ENCODE results near the gene EXOC3L2.

EXOC3L2 gene

DNA sequence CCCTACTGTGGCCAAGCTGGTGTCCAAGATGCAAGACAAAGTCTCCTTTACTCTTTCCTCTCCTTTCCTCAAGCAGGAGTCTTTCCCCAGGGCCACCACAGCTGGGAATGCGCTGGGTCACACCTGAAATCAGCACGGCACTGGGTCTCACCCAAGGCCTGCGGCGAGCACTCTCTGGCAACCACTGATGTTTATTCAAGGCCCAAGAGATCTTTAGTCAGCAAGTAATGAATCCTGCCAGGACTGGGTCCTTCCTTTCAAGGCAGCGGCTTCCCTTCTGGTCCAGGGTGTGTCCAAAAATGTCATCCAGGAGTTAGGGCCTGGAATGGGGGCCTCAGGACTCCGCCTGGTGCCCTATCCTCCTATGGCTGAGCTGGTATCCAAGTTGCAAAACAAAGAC is 42.6 kb downstream of the EXOC3L2 start:
- Histone ChIP-seq H3K27ac (ENCODE audit: low read depth, low read length) (no peak overlapping the region), H3K9ac (ENCODE audit: low read depth, low read length) (no peak overlapping the region), H3K9me3 (ENCODE audit: control insufficient read depth, insufficient read depth, low read length) (no peaks in the 10 kb centered on the region), H3K4me1 (ENCODE audit: control insufficient read depth, insufficient read depth, low read length) (no peaks in the 10 kb centered on the region), H3K4me3 (ENCODE audit: low read depth, low read length) (no peak overlapping the region), H3K36me3 (ENCODE audit: control insufficient read depth, insufficient read depth, low read length) (no peaks in the 10 kb centered on the region), H3K27me3 (ENCODE audit: control insufficient read depth, insufficient read depth, low read length) (no peaks in the 10 kb centered on the region)

DNA sequence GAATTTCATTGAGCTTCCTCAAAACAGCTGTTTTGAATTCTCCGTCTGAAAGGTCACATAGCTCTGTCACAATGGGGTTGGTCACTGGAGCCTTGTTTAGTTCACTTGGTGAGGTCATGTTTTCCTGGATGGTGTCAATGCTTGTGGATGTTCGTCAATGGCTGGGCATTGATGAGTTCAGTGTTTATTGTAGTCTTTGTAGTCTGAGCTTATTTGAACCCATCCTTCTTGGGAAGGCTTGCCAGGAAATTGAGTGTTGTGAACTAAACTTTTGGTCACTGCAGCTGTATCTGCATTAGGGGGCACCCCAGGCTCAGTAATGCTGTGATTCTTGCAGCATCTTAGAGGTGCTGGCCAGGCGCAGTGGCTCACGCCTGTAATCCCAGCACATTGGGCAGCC is 44.6 kb downstream of the EXOC3L2 start:
- no peaks in the 10 kb centered on the region for H3K9me3 ChIP-seq (ENCODE audit: control insufficient read depth, insufficient read depth, low read length)
- no peak overlapping the region for H3K4me3 ChIP-seq (ENCODE audit: low read depth, low read length)
- H3K27ac ChIP-seq (ENCODE audit: low read depth, low read length) = no peak overlapping the region
- no peaks in the 10 kb centered on the region for H3K27me3 ChIP-seq (ENCODE audit: control insufficient read depth, insufficient read depth, low read length)
- no peaks in the 10 kb centered on the region for H3K4me1 ChIP-seq (ENCODE audit: control insufficient read depth, insufficient read depth, low read length)
- no peaks in the 10 kb centered on the region for H3K36me3 ChIP-seq (ENCODE audit: control insufficient read depth, insufficient read depth, low read length)
- no peak overlapping the region for H3K9ac ChIP-seq (ENCODE audit: low read depth, low read length)

DNA sequence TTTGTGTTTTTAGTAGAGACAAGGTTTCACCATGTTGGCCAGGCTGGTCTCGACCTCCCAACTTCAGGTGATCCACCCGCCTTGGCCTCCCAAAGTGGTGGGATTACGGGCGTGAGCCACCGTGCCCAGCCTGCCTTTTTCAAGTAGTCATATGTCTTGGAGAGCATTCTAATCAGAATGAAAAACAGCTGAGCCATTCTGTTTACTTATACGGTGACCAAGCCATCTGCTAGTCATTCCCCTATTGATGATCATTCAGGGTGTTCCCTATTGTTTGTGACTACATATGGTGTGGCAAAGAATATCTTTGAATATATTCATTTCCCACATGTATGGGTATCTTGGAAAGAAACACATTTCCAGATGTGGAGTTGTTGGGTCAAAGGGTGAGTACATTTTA is 49.4 kb downstream of the EXOC3L2 start:
- Histone ChIP-seq H3K4me1 (ENCODE audit: control insufficient read depth, insufficient read depth, low read length) (no peaks in the 10 kb centered on the region), H3K9ac (ENCODE audit: low read depth, low read length) (no peak overlapping the region), H3K27ac (ENCODE audit: low read depth, low read length) (no peak overlapping the region), H3K9me3 (ENCODE audit: control insufficient read depth, insufficient read depth, low read length) (no peaks in the 10 kb centered on the region), H3K36me3 (ENCODE audit: control insufficient read depth, insufficient read depth, low read length) (no peaks in the 10 kb centered on the region), H3K4me3 (ENCODE audit: low read depth, low read length) (no peak overlapping the region), H3K27me3 (ENCODE audit: control insufficient read depth, insufficient read depth, low read length) (peaks cover 2% of the 10 kb centered on the region; the same call in 1 of the 2 replicates)

DNA sequence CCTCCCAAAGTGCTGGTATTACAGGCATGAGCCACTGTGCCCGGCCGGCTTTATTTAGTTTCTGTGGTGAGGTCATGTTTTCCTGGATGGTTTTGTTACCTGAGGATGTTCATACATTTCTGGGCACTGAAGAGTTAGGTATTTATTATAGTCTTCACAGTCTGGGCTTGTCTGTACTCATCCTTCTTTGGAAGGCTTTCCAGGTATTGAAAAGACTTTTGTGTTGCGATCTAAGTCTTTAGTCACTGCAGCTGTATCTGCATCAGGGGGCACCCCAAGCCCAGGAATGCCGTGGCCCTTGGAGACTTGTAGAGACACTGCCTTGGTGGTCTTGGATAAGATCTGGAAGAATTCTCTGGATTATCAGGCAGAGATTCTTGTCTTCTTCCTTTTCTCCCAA is 53.8 kb downstream of the EXOC3L2 start:
- H3K27ac ChIP-seq (ENCODE audit: low read depth, low read length) = no peak overlapping the region
- H3K36me3 ChIP-seq (ENCODE audit: control insufficient read depth, insufficient read depth, low read length) = no peaks in the 10 kb centered on the region
- H3K9me3 ChIP-seq (ENCODE audit: control insufficient read depth, insufficient read depth, low read length) = no peaks in the 10 kb centered on the region
- H3K27me3 ChIP-seq (ENCODE audit: control insufficient read depth, insufficient read depth, low read length) = peaks cover 2% of the 10 kb centered on the region; the same call in 1 of the 2 replicates
- H3K9ac ChIP-seq (ENCODE audit: low read depth, low read length) = no peak overlapping the region
- 0 out of 2 replicates have a peak, but pooled peaks cover 3% of the 10 kb centered on the region for H3K4me1 ChIP-seq (ENCODE audit: control insufficient read depth, insufficient read depth, low read length)
- no peak overlapping the region for H3K4me3 ChIP-seq (ENCODE audit: low read depth, low read length)

DNA sequence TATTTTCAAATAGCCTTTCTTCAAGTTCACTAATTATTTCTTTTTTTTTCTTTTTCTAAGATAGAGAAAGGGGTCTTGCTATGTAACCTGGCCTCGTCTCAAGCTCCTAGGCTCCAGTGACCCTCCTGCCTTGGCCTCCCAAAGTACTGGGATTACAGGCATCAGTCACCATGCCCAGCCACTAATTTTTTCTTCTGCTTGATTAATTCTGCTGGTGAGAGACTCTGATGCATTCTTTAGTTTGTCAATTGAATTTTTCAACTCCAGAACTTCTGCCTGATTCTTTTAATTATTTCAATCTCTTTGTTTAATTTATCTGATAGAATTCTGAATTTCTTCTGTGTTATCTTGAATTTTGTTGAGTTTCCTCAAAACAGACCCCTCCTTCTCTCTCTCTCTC is 55.2 kb downstream of the EXOC3L2 start:
- Histone ChIP-seq H3K9ac (ENCODE audit: low read depth, low read length) (no peak overlapping the region), H3K4me3 (ENCODE audit: low read depth, low read length) (no peak overlapping the region), H3K36me3 (ENCODE audit: control insufficient read depth, insufficient read depth, low read length) (no peaks in the 10 kb centered on the region), H3K27me3 (ENCODE audit: control insufficient read depth, insufficient read depth, low read length) (peaks cover 2% of the 10 kb centered on the region; the same call in 1 of the 2 replicates), H3K9me3 (ENCODE audit: control insufficient read depth, insufficient read depth, low read length) (no peaks in the 10 kb centered on the region), H3K4me1 (ENCODE audit: control insufficient read depth, insufficient read depth, low read length) (0 out of 2 replicates have a peak, but pooled peaks cover 3% of the 10 kb centered on the region), H3K27ac (ENCODE audit: low read depth, low read length) (no peak overlapping the region)

DNA sequence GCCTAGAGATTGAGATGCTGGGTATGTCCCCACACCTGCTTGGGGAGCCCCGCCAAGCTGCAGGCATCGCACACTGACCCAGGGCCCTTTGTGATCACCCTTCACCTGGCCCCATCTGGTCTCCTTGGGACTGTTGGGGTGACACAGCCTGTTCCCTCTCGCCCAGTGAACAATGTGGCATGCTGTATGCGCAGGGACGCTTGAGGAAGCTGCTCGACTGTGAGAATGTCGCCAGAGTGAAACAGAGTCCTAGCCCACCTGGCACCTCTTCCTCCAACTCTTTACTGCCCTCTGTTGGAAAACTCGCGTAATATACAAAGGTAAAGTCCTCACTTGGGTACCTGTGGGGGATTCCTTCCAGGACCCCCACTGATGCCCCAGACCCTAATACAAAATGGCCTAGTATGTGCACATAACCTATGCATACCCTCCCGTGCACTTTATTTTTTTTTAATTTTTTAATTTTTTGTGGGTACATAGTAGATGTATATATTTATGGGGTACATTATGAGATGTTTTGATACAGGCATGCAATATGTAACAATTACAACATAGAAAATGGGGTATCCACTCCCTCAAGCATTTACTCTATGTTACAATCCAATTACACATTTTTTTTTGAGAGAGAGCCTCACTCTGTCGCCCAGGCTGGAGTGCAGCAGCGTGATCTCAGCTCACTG is 57.6 kb downstream of the EXOC3L2 start:
- Histone ChIP-seq H3K9ac (ENCODE audit: low read depth, low read length) (no peak overlapping the region), H3K4me1 (ENCODE audit: control insufficient read depth, insufficient read depth, low read length) (0 out of 2 replicates have a peak, but pooled peaks cover 3% of the 10 kb centered on the region), H3K27ac (ENCODE audit: low read depth, low read length) (no peak overlapping the region), H3K4me3 (ENCODE audit: low read depth, low read length) (no peak overlapping the region), H3K9me3 (ENCODE audit: control insufficient read depth, insufficient read depth, low read length) (no peaks in the 10 kb centered on the region), H3K36me3 (ENCODE audit: control insufficient read depth, insufficient read depth, low read length) (no peaks in the 10 kb centered on the region), H3K27me3 (ENCODE audit: control insufficient read depth, insufficient read depth, low read length) (peaks cover 2% of the 10 kb centered on the region; the same call in 1 of the 2 replicates)

DNA sequence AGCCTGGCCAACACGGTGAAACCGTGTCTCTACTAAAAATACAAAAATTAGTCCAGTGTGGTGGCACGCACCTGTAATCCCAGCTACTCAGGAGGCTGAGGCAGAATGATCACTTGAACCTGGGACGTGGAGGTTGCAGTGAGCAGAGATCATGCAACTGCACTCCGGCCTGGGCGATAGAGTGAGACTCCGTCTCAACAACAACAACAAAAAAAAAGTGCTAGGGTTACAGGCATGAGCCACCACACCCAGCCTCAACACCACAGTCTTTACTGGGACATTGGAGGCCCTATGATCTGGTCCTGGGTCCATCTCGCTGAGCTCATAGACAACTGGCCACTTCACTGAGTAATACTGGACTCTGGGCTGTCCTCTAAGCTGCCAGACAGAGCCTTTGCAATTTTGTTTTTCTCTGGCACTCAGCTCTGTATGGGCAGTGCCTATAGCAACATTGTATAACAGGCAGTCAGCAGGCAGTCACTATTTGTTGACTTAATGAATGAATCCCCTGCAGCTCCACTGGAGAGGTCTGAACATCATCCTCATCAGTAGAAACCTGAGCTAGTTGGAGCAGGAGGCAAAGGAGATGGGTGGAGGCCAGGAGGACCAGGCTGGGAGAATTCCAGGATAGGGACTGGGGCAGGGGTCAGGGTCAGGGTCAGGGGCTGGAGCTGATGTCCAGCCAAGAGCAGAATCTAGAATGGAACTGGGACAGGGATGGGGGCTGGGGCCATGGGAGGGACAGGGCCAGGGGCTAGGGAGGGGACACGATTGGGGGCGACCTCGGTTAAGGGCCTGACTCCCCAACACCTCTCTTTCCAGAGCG is 58.5 kb downstream of the EXOC3L2 start:
- Histone ChIP-seq H3K36me3 (ENCODE audit: control insufficient read depth, insufficient read depth, low read length) (no peaks in the 10 kb centered on the region), H3K9ac (ENCODE audit: low read depth, low read length) (no peak overlapping the region)

DNA sequence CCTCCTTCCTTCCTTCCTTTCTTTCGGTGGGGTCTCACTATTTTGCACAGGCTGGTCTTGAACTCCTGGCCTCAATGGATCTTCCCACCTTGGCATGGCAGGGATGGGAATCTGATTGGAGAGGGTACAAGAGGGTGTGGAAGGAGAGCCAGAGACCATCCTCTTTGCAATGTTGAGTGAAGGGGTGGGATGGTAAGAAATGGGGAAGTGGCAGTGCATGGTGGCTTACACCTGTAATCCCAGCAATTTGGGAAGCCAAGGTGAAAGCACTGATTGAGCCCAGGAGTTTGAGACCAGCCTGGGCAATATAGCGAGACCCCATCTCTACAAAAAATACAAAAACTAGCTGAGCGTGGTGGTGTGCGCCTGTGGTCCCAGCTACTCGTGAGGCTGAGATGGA is 61.1 kb downstream of the EXOC3L2 start:
- Histone ChIP-seq H3K4me3 (ENCODE audit: low read depth, low read length) (no peak overlapping the region), H3K36me3 (ENCODE audit: control insufficient read depth, insufficient read depth, low read length) (no peaks in the 10 kb centered on the region), H3K27me3 (ENCODE audit: control insufficient read depth, insufficient read depth, low read length) (no peaks in the 10 kb centered on the region), H3K4me1 (ENCODE audit: control insufficient read depth, insufficient read depth, low read length) (0 out of 2 replicates have a peak, but pooled peaks cover 3% of the 10 kb centered on the region), H3K27ac (ENCODE audit: low read depth, low read length) (no peak overlapping the region), H3K9ac (ENCODE audit: low read depth, low read length) (no peak overlapping the region), H3K9me3 (ENCODE audit: control insufficient read depth, insufficient read depth, low read length) (no peaks in the 10 kb centered on the region)

More for the DNA sequence above, 58.5 kb downstream of the EXOC3L2 start:
- H3K4me1 ChIP-seq (ENCODE audit: control insufficient read depth, insufficient read depth, low read length) = 0 out of 2 replicates have a peak, but pooled peaks cover 3% of the 10 kb centered on the region
- H3K4me3 ChIP-seq (ENCODE audit: low read depth, low read length) = no peak overlapping the region
- no peak overlapping the region for H3K27ac ChIP-seq (ENCODE audit: low read depth, low read length)
- no peaks in the 10 kb centered on the region for H3K9me3 ChIP-seq (ENCODE audit: control insufficient read depth, insufficient read depth, low read length)
- no peaks in the 10 kb centered on the region for H3K27me3 ChIP-seq (ENCODE audit: control insufficient read depth, insufficient read depth, low read length)

DNA sequence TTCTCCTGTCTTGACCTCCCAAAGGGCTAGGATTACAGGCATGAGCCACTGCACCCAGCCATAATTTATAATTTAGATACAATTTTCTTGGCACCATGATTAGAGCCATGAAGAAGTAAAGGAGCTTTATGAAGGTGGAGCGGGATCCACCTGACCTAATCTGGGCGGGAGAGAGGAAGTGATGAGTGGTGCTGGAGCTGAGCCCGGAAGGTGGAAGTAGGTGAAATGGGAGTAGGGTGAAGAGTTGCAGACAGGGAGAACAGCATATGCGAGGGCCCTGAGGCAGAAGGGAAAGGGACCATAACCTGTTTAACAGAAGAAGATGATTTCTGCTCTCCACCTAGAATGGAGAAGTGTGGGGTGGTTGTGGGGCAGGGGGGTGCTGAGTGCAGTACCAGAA is 62.4 kb downstream of the EXOC3L2 start:
- H3K27ac ChIP-seq (ENCODE audit: low read depth, low read length) = no peak overlapping the region
- no peak overlapping the region for H3K4me3 ChIP-seq (ENCODE audit: low read depth, low read length)
- no peaks in the 10 kb centered on the region for H3K36me3 ChIP-seq (ENCODE audit: control insufficient read depth, insufficient read depth, low read length)
- H3K27me3 ChIP-seq (ENCODE audit: control insufficient read depth, insufficient read depth, low read length) = no peaks in the 10 kb centered on the region
- H3K4me1 ChIP-seq (ENCODE audit: control insufficient read depth, insufficient read depth, low read length) = 0 out of 2 replicates have a peak, but pooled peaks cover 3% of the 10 kb centered on the region
- no peak overlapping the region for H3K9ac ChIP-seq (ENCODE audit: low read depth, low read length)
- H3K9me3 ChIP-seq (ENCODE audit: control insufficient read depth, insufficient read depth, low read length) = no peaks in the 10 kb centered on the region

DNA sequence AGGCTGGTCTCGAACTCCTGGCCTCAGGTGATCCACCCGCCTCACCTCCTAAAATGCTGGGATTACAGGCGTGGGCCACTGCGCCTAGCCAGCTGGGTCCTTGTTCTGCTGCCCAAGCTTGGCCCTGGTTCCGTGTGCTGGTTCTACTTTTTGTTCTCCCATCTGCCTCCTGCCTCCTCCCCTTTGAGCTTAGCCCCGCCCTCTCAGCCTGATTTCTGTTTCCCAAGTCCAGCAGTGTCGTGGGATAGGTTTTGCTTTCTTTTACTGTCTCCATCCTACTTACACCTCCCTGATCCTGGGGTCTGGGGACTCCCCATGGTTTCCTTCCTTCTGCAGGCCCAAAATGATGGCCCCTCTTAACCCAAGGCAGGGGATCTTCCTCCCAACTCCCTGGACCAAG is 64.3 kb downstream of the EXOC3L2 start:
- no peak overlapping the region for H3K9ac ChIP-seq (ENCODE audit: low read depth, low read length)

DNA sequence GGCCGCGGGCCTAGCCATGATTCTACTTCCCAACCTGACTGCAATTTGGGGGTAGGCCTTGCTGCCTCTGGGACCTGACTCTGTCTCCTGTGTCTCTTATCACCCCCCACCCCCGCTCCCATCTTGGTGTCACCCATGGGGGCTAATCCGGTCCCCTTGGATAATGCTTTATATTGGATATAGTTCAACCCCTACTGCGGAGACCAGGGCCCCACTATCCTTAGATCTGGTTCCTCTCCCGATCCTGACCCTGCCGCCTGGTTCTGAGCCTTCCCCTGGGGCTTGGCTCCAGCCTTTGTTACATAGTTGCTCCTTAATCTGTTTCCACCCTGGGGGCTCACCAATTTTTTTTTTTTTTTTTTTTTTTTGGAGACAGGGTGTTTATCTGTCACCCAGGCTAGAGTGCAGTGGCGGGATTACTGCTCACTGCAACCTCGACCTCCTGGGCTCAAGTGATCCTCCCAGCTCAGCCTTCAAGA is 65.3 kb downstream of the EXOC3L2 start:
- Histone ChIP-seq H3K4me3 (ENCODE audit: low read depth, low read length) (peak overlapping the region; percentile 78), H3K4me1 (ENCODE audit: control insufficient read depth, insufficient read depth, low read length) (no peaks in the 10 kb centered on the region), H3K27ac (ENCODE audit: low read depth, low read length) (no peak overlapping the region), H3K9me3 (ENCODE audit: control insufficient read depth, insufficient read depth, low read length) (no peaks in the 10 kb centered on the region), H3K36me3 (ENCODE audit: control insufficient read depth, insufficient read depth, low read length) (no peaks in the 10 kb centered on the region), H3K27me3 (ENCODE audit: control insufficient read depth, insufficient read depth, low read length) (no peaks in the 10 kb centered on the region), H3K9ac (ENCODE audit: low read depth, low read length) (peak overlapping the region; percentile 32; the same call in 1 of the 2 replicates)

More for the DNA sequence above, 64.3 kb downstream of the EXOC3L2 start:
- Histone ChIP-seq H3K4me1 (ENCODE audit: control insufficient read depth, insufficient read depth, low read length) (no peaks in the 10 kb centered on the region), H3K4me3 (ENCODE audit: low read depth, low read length) (no peak overlapping the region), H3K27ac (ENCODE audit: low read depth, low read length) (no peak overlapping the region), H3K27me3 (ENCODE audit: control insufficient read depth, insufficient read depth, low read length) (no peaks in the 10 kb centered on the region), H3K9me3 (ENCODE audit: control insufficient read depth, insufficient read depth, low read length) (no peaks in the 10 kb centered on the region), H3K36me3 (ENCODE audit: control insufficient read depth, insufficient read depth, low read length) (no peaks in the 10 kb centered on the region)

Measured in HUES48 (cell line).